ENCODE data around the gene DSCAML1. TPM values are rescaled to one million over a fixed set of nuclear protein-coding genes. Genes with fewer than 3 reads are reported as not detected.

DSCAML1 gene
- total RNA-seq, 1 donor from 2014 or later = 1.3 TPM

GRCh38 chr11:117562136-117562535 lies 234.9 kb downstream of the DSCAML1 start:
- DNase-seq (peak; percentile 40), ATAC-seq (no peak)
- Histone ChIP-seq H3K4me3 (no peak overlapping the region), H3K4me1 (no peaks in the 10 kb centered on the region), H3K27ac (no peak overlapping the region), H3K36me3 (no peaks in the 10 kb centered on the region), H3K27me3 (no peaks in the 10 kb centered on the region), H3K9me3 (no peaks in the 10 kb centered on the region)
- no peak for TF ChIP-seq CTCF (IDR thresholded peaks at IDR 0.05)
- intact Hi-C loops (cut with DNase I) = no loop called here

GRCh38 chr11:117560780-117561530 lies 236.1 kb downstream of the DSCAML1 start:
- Histone ChIP-seq H3K36me3 (no peaks in the 10 kb centered on the region), H3K27me3 (no peaks in the 10 kb centered on the region), H3K9me3 (no peaks in the 10 kb centered on the region), H3K27ac (no peak overlapping the region), H3K4me1 (no peaks in the 10 kb centered on the region), H3K4me3 (no peak overlapping the region)
- ATAC-seq (no peak), DNase-seq (peak; percentile 42)
- TF ChIP-seq CTCF (IDR thresholded peaks at IDR 0.05) = no peak
- intact Hi-C loops (cut with DNase I) = no loop called here

DNA sequence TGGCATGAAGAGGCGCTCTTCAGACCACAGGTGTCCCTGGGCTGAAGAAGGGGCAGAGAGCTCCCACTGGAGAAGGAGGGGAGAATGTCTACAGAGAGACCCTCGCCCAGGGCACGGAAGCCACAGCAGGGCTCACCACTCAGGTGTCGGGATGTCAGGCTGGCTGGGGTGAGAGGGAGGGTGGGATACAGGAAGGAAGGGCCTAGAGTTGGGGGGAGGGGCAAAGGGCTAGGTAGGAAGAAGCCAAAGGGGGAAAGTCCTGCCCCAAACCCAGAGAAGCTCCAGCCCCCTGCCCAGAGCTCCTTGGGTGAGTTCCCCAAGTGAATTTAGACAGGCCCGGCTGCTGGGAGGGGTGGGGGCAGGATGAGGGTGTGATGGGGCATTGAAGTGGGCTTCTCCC lies 237.3 kb downstream of the DSCAML1 start:
- ATAC-seq = no peak
- intact Hi-C loops (cut with DNase I) = no loop called here

DNA sequence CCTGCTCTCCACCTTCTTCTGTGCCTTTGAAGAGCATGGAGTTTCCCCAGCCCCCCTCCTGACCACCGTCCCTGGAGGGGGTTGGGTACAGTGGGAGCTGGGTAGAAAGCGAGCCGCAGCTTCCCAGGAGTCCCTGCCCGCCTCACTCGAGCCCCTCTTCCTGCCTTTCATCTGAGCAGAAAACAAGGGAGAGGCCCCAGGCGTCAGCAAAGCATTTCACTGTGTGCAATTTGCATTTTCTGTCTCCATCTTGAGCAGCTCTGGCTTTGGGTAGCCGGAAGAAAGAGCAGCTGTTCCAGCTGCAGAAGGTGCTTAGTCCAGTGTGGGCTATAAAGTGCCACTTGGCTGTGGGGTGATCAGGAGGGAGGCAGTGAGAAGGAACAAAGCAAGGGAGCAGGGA lies 239.7 kb downstream of the DSCAML1 start:
- Histone ChIP-seq H3K9me3 (no peaks in the 10 kb centered on the region), H3K4me1 (no peaks in the 10 kb centered on the region), H3K27ac (no peak overlapping the region), H3K36me3 (no peaks in the 10 kb centered on the region), H3K4me3 (no peak overlapping the region), H3K27me3 (no peaks in the 10 kb centered on the region)
- no peak for ATAC-seq
- intact Hi-C loops (cut with DNase I) = no loop called here
- peak; percentile 43 for DNase-seq
- TF ChIP-seq CTCF (IDR thresholded peaks at IDR 0.05) = no peak

More for the DNA sequence above, 237.3 kb downstream of the DSCAML1 start:
- Histone ChIP-seq H3K4me3 (no peak overlapping the region), H3K36me3 (no peaks in the 10 kb centered on the region), H3K27me3 (no peaks in the 10 kb centered on the region), H3K4me1 (no peaks in the 10 kb centered on the region), H3K9me3 (no peaks in the 10 kb centered on the region), H3K27ac (no peak overlapping the region)
- peak; percentile 28 for DNase-seq
- no peak for TF ChIP-seq CTCF (IDR thresholded peaks at IDR 0.05)

- DNase-seq (no peak), ATAC-seq (peak; percentile 51)
- TF ChIP-seq CTCF (IDR thresholded peaks at IDR 0.05) = no peak
- H3K4me3 ChIP-seq = no peak overlapping the region
- no peaks in the 10 kb centered on the region for H3K27me3 ChIP-seq
- H3K9me3 ChIP-seq = no peaks in the 10 kb centered on the region
- H3K36me3 ChIP-seq = no peaks in the 10 kb centered on the region
- no peaks in the 10 kb centered on the region for H3K4me1 ChIP-seq
- H3K27ac ChIP-seq = no peak overlapping the region
- intact Hi-C loops (cut with DNase I) = no loop called here
Observed at GRCh38 chr11:117554601-117555333, 242.2 kb downstream of the DSCAML1 start.
